Measurements from ENCODE around the gene DECR2.
"Not testable (repeated sequence)": the region's sequence is repeated elsewhere in the genome, so short reads cannot be mapped to it uniquely, and the experiment has no call there.

Gene DECR2

DNA sequence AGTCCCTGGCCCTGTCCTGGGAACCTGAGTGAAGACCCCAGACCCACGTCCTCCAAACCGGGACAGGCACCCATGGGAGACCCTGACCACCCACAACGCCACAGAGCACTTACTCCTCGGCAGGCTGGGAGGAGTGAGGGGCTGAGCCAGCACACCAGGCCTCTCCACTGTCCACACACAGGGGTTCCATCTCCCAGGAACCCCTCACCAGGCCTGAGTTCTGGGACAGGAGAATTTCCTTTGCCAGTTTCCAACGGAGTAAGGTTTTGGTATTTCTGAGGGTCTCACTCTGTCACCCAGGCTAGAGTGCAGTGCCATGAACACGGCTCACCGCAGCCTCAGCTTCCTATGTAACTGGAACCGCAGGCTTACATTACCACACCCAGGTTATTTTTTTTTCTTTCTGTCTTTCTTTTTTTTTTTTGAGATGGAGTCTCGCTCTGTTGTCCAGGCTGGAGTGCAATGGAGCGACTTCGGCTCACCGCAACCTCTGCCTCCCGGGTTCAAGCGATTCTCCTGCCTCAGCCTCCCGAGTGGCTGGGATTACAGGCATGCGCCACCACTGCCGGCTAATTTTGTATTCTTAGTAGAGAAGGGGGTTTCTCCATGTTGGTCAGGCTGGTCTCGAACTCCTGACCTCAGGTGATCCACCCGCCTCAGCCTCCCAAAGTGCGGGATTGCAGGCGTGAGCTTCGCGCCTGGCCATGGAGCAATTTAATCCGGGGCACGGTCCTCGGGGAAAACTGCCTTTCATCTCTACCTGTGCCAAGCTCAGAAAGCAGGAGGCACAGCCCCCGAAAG, 21.5 kb upstream of the DECR2 start:
- DNase-seq = no peak

DNA sequence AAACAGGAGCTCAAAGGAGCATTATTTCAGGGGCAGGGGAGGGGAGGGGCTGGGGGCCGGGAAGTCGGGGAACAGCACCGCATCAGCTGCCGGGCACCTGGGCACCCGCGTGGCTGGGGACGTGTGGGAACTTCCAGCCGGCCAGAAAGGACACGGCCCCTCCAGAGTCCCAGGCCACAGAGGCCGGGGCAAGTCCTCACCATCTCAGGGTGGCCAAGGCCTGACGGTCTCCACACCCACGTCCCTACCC, 21.0 kb upstream of the DECR2 start:
- no peak for DNase-seq

DNA sequence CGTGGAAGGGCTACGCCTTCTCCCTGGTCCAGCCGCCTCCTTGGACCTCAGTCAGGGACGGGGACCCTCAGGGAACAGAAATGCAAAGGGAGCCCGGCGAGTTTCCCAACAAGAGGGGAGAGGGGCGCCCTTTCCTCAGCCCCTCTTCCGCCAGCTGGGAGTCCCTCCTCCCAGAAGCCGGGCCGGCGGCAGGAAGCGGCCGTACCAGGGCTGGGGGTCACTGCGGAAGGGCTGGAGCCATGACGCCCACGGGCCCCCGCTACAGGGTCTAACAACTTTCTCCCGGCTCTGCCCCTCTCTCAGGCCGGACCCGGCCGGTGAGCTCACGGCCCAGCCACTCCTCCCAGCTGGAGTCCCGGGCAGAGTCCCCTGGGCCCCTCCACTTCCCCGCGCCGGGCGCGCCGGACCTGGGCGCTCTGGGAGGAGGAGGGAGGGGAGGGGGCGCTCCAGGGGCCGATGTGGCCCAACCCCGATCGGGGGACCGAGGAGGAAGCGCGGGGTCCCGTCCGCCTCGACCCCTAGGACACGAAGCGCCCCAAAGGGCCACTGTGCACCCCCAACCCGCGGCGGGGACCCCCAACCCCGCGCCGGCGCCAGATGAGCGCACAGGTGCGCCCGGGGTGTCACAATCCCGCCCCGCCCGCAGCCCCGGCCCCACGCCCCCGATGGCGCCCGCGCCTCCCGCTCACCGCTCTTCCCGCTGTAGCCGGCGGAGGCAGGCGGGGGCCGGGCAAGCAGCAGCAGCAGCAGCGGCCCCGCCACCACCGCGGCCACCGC, 20.5 kb upstream of the DECR2 start:
- peak; percentile 72 for DNase-seq

DNA sequence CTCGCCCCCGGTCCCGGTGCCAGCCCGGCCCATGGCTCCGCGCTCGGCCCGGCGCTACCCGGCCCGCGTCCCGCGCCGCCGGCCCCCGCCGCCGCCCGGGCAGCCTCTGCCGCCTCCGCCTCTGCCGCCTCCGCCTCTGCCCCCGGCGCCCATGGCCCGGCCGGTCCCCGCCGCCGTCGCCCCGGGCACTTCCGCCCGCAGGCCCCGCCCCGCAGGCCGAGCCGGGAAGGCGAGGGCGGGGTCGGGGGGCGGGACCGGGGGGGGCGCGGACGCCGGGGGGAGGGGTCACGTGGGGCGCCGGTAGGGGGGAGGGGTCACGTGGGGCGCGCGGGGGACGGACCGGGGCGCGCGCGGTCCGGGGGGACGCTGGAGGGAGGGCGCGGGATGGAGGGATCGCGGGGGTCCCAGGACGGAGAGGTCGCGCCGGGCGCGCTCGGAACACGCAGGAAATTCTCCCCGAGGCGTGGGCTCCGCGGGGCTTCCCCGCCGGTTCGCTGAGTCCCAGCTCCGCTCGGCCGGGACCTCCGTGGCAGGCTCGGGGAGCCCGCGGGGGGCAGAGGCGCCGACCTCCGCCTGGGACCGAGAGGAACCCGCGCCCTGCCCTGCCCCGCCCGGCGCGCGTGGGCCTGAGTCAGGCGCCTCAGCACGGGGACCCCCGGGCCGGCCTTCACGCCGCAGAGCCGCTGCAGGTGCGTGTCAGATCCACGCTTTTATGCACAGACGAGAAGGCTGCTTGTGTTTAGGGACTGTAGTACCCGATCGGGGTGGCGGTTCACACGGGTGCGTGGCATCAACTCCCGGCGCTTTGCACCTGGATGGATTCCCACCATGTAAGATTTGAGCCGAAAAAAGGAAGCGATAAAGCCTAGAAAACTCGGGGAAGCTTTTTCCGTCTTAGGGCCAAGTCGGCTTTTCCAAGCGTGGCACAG, 19.6 kb upstream of the DECR2 start, which contains the start of gene PGAP6:
PGAP6 (minus strand) TSS at position 190 of the 929 bp plus-strand sequence; CDS start at position 33, 157 bp downstream.
- peak; percentile 89 for DNase-seq

DNA sequence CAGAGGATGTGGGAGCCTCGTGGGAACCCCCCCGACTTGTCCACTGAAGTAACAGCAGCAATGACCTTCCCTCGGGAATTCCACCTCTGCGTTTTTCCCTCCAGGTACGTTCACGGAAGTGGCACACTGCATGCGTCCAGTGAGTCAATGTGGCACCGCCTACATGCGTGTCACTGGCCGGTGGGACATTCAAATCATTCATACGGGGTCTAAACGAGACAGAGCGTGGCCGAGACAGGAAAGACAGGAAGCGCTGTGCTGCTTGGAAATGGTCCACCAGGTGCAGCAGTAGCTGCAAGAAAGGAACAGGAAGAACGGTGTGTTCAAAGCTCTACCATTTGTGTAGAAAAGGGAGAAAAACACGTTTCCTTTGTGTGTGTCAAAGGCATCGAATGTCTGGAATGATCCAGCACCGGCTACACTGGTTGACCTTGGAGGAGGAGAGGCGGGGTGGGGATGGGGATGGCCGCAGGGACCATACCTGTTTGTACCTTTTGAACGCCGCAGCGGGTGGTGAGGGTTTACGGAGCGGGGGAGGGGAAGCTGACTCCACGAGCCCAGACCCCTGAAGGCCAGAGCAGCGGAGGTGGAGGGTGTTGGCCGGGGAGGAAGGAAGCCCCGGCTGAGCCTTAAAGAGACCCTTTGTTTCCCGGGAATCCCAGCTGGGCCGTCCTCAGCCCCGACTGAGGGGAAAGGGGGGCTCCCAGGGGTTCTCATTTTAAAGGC, 18.2 kb upstream of the DECR2 start:
- peak; percentile 78 for DNase-seq

DNA sequence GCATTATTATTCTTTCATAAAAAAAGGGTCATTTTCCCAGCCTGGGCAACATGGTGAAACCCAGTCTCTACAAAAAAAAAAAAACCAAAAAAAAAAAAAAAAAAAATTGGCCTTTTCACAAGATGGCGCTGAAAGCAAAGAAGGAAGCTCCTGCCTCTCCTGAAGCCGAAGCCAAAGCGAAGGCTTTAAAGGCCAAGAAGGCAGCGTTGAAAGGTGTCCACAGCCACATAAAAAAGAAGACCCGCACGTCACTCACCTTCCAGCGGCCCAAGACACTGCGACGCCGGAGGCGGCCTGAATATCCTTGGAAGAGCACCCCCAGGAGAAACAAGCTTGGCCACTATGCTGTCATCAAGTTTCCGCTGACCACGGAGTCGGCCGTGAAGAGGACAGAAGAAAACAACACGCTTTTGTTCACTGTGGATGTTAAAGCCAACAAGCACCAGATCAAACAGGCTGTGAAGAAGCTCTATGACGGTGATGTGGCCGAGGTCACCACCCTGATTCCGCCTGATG, 15.0 kb upstream of the DECR2 start:
- DNase-seq = no peak

DNA sequence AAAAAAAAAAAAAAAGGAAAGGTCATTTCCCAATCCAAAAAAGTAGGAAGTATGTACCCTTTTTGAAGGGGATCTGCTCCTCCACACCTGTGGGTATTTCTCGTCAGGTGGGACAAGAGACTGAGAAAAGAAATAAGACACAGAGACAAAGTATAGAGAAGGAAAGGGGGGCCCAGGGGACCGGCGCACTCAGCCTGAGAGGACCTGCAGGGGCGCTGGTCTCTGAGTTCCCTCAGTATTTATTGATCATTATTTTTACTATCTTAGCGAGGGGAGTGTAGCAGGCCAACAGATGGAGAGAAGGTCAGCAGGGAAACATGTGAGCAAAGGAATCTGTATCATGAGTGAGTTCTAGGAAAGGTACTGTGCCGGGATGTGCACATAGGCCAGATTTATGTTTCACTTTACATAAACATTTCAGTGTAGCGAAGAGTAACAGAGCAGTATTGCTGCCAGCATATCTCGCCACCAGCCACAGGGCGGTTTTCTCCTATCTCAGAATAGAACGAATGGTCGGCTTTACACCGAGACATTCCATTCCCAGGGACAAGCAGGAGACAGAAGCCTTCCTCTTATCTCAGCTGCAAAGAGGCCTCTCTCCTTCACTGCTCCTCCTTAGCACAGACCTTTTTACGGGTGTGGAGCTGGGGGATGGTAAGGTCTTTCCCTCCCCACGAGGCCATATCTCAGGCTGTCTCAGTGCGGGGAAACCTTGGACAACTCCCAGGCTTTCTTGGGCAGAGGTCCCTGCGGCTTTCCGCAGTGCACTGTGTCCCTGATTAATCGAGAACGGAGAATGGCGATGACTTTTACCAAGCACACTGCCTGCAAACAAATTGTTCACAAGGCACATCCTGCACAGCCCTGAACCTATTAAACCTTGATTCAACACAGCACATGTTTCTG, 13.7 kb upstream of the DECR2 start:
- not testable (repeated sequence) for DNase-seq

DNA sequence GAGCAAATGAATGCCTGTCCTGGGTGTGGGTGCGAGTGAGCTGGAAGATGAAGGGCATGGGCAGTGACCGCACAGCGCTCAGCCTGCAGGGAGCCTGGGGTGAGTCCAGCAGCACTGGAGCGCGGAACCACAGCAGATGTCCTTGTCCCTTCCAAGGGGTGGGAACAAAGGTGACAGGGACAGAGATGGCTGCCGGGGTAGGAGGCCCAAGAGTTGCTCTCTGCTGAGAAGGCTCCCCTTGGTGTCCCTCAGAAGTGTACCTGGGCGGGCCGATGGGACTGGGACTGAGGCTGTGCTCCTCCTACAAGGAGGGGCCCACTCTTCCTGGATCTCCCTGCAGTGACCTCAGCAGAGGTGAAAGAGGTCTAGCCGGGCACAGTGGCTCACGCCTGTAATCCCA, 12.3 kb upstream of the DECR2 start:
- DNase-seq = no peak

DNA sequence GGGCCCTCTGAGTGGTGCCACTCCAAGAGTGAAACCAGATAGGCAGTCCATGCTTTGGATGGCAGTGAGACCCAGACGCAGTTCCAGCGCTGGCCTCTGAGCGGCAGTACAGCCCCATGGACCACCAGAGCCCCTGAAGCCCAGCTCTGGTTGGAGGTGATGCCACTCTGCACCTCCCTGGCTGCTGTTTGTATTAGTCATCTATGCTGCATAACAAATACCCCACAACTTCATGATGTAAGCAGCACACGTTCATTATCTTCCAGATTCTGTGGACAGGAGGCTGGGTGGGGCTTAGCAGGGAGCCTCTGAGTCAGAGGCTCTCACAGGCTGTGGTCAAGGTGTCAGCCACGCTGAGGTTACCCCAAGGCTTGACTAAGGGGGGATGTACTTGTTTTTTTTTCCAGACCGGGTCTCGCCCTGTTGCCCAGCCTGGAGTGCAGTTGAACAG, 9.8 kb upstream of the DECR2 start:
- DNase-seq = peak; percentile 88

DNA sequence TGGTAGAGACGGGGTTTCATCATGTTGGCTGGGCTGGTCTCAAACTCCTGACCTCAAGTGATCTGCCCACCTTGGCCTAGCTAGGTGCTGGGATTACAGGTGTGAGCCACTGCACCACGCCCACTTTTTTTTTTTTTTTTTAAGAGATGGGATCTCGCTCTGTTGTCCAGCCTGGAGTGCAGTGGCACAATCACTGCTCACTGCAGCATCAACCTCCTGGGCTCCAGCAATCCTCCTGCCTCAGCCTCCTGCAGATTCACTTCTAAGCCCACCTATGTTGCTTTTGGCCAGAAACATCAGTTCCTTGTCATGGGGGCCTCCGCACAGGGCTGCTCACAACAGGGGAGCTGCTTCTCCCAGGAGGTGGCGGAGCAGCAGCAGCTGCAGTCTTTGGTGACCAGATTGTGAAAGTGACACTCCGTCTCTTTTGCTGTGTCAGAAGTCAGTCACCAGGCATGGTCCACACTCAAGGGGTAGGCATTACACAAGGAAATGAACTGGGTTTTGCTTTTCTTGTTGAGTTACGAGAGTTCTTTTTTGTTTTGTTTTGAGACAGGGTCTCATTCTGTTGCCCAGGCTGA, 9.1 kb upstream of the DECR2 start:
- no peak for DNase-seq

DNA sequence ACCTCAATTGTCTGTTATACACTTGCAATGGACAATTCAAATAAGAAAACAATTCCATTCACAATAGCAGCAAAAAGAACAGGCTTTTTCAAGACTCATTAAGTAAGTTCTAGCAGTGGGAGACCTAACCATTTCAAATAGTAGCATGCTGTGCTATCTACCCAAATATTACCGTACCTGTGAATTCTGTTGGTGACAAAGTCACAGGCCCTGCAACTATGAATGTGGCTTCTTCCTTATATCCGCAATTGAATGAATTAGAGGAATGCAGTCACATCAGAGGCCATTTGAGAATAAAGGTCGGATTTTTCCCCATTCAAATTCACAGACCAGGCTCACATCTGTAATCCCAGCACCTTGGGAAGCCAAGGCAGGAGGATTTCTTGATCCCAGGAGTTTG, 5.5 kb upstream of the DECR2 start:
- DNase-seq = no peak

DNA sequence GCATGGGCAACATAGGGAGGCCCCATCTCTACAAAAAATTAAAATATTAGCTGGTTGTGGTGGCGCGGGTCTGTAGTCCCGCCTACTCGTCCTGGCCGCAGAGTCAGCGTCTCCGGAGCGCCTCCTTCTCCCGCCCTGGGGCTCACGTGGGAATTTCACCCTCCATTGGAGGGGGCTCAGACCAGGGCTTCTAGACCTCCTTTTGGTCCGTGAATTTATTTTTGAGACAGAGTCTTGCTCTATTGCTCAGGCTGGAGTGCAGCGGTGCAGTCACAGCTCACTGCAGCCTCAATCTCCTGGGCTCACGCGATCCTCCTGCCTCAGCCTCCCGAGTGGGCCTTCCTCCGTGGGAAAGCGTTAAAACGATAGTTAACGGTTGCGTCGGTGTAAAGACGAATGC, 5.1 kb upstream of the DECR2 start:
- DNase-seq = no peak

DNA sequence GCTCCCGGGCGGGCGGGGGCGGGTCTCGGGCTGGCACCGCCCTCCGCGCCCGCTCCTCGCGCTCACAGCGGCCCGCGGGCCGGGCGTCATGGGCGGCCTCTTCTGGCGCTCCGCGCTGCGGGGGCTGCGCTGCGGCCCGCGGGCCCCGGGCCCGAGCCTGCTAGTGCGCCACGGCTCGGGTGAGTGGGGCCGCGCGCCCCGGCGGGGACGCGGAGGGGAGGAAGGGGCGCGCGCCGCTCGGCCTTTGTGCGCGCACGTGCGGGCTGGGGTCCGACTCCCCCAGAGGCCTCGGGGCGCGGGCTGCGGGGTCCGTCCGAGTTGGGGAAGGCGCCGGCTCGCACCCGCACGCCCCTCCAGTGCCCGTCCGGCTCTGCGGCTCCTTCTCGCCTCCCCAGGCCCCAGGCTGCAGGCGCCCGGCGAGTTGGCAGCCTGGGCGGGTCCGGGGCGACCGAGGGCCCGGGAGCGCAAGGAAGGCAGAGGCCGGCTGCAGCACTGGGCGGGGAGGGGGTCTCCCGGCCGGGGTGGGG, 4.5 kb upstream of the DECR2 start, which contains the start of gene NME4:
NME4 (plus strand) TSS at position 65 of the 527 bp plus-strand sequence; CDS start at position 89, 24 bp downstream.
- peak; percentile 73 for DNase-seq

DNA sequence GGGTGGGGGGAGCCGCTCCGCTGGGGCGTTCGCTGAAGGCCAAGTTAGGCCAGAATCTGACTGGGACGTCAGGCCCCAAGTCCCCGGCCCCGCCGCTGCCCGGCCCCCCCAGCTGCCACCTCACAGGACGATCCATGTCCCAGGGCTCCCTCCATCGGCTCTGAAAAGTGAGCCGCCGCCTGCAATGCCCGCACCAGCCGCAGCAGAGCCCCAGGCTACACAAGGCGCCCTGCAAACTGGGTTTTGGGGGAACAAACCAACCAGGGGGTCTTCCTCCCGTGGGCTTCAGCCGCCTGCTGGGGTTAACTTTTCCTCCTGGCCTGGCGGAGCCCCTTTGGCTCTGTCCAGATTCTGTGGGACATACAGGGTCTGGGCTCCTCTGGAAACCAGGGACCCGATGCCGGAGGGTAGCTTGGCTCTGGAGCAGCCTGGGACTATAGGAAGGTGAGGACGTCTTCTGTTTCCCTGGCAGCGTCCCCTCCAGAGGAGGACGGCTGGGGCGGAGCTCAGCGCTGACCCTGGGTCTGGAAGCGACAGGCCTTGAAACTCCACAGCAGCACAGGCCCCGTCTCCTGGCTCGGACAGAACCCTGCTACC, 3.9 kb upstream of the DECR2 start:
- no peak for DNase-seq

DNA sequence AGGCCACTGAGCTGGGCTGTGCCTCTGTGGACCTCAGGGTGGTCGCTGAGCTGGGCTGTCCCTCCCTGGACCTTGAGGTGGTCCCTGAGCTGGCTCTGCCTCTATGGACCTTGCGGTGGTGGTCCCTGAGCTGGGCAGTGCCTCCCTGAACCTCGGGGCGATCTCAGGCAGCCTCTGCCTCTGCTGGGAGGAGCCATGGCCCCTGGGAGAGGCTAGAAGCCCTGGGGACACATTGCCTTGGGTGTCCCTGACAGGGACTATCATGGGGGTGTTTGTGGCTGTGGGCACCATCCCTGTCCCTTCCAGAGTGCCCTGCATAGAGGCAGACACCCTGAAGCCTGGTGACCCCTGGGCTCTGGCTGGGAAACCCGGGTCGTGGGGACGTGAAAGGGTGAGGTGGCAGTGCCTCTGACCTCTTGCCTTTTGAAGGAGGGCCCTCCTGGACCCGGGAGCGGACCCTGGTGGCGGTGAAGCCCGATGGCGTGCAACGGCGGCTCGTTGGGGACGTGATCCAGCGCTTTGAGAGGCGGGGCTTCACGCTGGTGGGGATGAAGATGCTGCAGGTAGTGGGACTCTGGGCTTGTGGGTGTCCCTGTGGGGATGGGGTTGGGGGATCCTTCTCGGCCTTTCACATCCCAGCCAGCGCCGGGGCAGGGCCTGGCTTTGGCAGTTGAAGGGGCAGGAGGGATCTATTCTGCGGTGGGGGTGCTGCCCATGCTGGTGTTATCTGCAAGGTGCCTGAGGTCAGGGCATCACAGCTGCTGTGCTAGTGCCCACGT, 2.9 kb upstream of the DECR2 start:
- no peak for DNase-seq

DNA sequence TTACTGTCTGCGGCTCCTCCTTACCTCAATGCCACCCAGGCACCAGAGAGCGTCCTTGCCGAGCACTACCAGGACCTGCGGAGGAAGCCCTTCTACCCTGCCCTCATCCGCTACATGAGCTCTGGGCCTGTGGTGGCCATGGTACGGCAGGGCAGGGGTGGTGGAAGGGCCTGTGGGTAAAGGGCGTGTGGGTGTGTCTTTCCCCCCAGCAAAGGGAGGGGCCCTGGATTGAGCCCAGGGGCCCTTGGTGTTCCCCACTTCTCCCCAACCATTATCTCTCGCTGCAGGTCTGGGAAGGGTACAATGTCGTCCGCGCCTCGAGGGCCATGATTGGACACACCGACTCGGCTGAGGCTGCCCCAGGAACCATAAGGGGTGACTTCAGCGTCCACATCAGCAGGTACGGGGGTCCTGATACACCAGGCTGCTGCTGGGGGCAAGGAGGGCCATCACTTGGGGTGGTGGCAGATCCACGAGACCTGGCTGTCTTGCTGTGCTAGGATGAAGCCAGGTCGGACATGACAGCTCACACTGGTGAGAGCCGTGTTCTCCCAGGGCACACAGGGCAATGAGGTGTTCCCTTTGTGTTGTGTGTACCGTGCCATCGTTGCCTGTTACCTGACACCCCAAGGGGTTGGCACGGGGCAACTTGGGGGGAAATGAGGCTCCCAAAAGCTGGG, 2.2 kb upstream of the DECR2 start:
- no peak for DNase-seq

DNA sequence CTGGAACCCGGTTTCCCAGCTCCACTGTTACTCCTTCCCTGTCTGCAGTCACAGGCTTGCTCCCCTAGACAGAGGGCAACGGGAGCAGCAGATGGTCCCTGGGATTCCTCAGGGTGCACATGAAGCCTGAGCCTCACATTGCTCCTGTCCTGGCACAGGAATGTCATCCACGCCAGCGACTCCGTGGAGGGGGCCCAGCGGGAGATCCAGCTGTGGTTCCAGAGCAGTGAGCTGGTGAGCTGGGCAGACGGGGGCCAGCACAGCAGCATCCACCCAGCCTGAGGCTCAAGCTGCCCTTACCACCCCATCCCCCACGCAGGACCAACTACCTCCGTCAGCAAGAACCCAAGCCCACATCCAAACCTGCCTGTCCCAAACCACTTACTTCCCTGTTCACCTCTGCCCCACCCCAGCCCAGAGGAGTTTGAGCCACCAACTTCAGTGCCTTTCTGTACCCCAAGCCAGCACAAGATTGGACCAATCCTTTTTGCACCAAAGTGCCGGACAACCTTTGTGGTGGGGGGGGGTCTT, 1.6 kb upstream of the DECR2 start:
- DNase-seq = no peak

DNA sequence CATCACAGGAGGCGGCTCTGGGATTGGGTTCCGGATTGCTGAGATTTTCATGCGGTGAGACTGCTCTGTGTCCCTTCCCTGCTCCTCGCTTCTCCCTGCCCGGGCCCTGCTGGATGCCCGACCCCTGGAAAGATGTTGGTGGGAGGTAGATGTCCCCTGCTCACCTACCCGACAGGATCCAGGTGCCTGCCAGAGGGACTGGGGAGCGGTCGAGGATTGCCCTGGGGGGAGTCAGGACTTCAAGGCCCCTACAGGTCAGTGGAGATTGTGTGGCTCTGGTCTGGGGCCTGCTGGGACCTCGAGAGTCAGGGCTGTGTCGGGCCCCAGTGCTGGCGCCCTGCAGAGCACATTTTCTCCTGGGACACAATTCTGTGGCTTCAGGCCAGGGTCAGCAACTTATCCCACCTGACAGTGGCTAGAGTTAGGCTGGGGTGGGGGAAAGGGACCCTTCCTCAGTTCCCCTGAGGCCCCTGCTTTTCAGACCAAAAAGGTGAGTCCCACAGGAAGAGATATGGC, 3.3 kb downstream of the DECR2 start:
- DNase-seq = no peak
